K562 (cell line): ENCODE data around the gene ERMP1. TPM values are rescaled to one million over a fixed set of nuclear protein-coding genes. Genes with fewer than 3 reads are reported as not detected.

Experiments used
- ATAC-seq: fragments of 200-7000 bp; cut with Tn5 transposase; 3 replicates; pipeline ENCODE4 v1.9.1; 2020; ENCODE audit warnings: moderate library complexity
- BruUV-seq: library from RNA; stranded (reverse); fragments of 400-500 nt; replicated peaks from 2 replicates; lab custom pipeline; 2021; lab: Mats Ljungman, UMichigan
- CTCF ChIA-PET: fragments of 300-600 bp; formaldehyde crosslinking; extraction: SDS; loops from one replicate; lab custom pipeline; 2021; ENCODE audit warnings: low intra/inter-chr PET ratio; lab: Yijun Ruan, JAX
- POLR2A ChIA-PET: fragments of 300-600, 350-650 bp; sonication (Branson Sonifier 250); formaldehyde crosslinking; extraction: SDS; loops from one replicate; lab custom pipeline; 2021; ENCODE audit warnings: antibody characterized with exemption, inconsistent platforms; lab: Yijun Ruan, JAX
- DNase-seq, 4 experiments: peaks; one replicate each; pipeline versions ENCODE4 v3.0.0 to v3.0.0-alpha.2; 2011 to 2018; ENCODE audit warnings: low spot score in 3 of 4, mixed read lengths in 3 of 4; ENCODE audit errors: extremely low read depth in 1 of 4
- FAIRE-seq: peaks from 2 replicates; lab custom pipeline; 2011; peaks lifted over from hg19 to GRCh38; lab: Jason Lieb, UNC
- H2AFZ ChIP-seq: 2 replicates; pipeline ENCODE4 v1.6.0; 2011; ENCODE audit warnings: low read depth, low read length, control low read depth, inconsistent platforms
- H3K27ac ChIP-seq: fragments of 200-600 bp; 3 replicates; pipeline ENCODE4 v1.8.0; 2011; ENCODE audit warnings: low read depth, mild to moderate bottlenecking, control low read depth, inconsistent platforms, low read length, moderate library complexity, mixed read lengths; ENCODE audit errors: extremely low read depth
- H3K27me3 ChIP-seq, 2 experiments: fragments of 300-600 bp in 1 of 2; 2 replicates in 1 of 2; 3 replicates in 1 of 2; pipeline versions ENCODE4 v1.6.0 to v1.8.0; 2011; ENCODE audit warnings: inconsistent platforms in 2 of 2, low read length in 2 of 2, mild to moderate bottlenecking in 1 of 2, mixed read lengths in 1 of 2, moderate library complexity in 1 of 2; ENCODE audit not compliant: control insufficient read depth in 2 of 2, insufficient read depth in 2 of 2
- H3K36me3 ChIP-seq: fragments of 300-600 bp; 3 replicates; pipeline ENCODE4 v1.8.0; 2011; ENCODE audit warnings: mild to moderate bottlenecking, low read length, inconsistent platforms; ENCODE audit not compliant: control insufficient read depth, insufficient read depth
- H3K4me1 ChIP-seq, 2 experiments: fragments of 200-600 bp in 1 of 2; replicated peaks in 1 of 2; 2 replicates in 1 of 2; 3 replicates in 1 of 2; pipeline versions ENCODE4 v1.5.1 to v1.8.0; 2011; ENCODE audit warnings: inconsistent platforms in 2 of 2, low read length in 2 of 2, mild to moderate bottlenecking in 1 of 2, mixed read lengths in 1 of 2, moderate library complexity in 1 of 2; ENCODE audit not compliant: control insufficient read depth in 2 of 2, insufficient read depth in 2 of 2
- H3K4me2 ChIP-seq: 2 replicates; pipeline ENCODE4 v1.6.1; 2011; ENCODE audit warnings: low read length, control low read depth, inconsistent platforms, mixed read lengths; ENCODE audit not compliant: insufficient read depth
- H3K4me3 ChIP-seq: fragments of 200-600 bp; sonication (generic), shearing (Covaris generic); 2 replicates; pipeline ENCODE4 v1.5.1; 2016; ENCODE audit warnings: control low read depth, inconsistent platforms
- H3K79me2 ChIP-seq: fragments of 200-600 bp; 3 replicates; pipeline ENCODE4 v1.8.0; 2011; ENCODE audit warnings: low read length, inconsistent platforms; ENCODE audit not compliant: control insufficient read depth, insufficient read depth
- H3K9ac ChIP-seq, 2 experiments: 2 replicates each; pipeline versions ENCODE4 v1.6.0 to v1.6.1; 2011; ENCODE audit warnings: low read depth in 2 of 2, low read length in 2 of 2, control low read depth in 1 of 2, inconsistent platforms in 1 of 2, mild to moderate bottlenecking in 1 of 2, mixed read lengths in 1 of 2; ENCODE audit not compliant: insufficient read depth in 1 of 2
- H3K9me1 ChIP-seq: one replicate; pipeline ENCODE4 v1.6.0; 2011; ENCODE audit warnings: inconsistent platforms, mild to moderate bottlenecking, low read length, moderate library complexity; ENCODE audit not compliant: control insufficient read depth, insufficient read depth
- H3K9me3 ChIP-seq: replicated peaks from 2 replicates; pipeline ENCODE4 v1.5.1; 2011; ENCODE audit warnings: low read depth, low read length, inconsistent platforms; ENCODE audit not compliant: control insufficient read depth, insufficient read depth
- H4K20me1 ChIP-seq: replicated peaks from 2 replicates; pipeline ENCODE4 v1.6.1; 2011; ENCODE audit warnings: low read length, inconsistent platforms, mixed read lengths; ENCODE audit not compliant: control insufficient read depth, insufficient read depth
- ARID1B ChIP-seq: fragments of 450-650 bp; IDR thresholded peaks from 2 replicates; pipeline ENCODE4 v1.6.1; 2016; ENCODE audit warnings: antibody characterized with exemption, mild to moderate bottlenecking, inconsistent platforms
- CAMTA2 ChIP-seq: fragments of 250-450 bp; sonication (Bioruptor Pico); conservative IDR thresholded peaks from 2 replicates; pipeline ENCODE4 v1.5.1; 2022
- ELF4 ChIP-seq: fragments of 450-650 bp; formaldehyde crosslinking; IDR thresholded peaks from 2 replicates; pipeline ENCODE4 v1.4.0; 2022; ENCODE audit warnings: missing genetic modification characterization
- GATAD2B ChIP-seq: fragments of 450-650 bp; IDR thresholded peaks from 2 replicates; pipeline ENCODE4 v1.6.1; 2017; ENCODE audit warnings: mild to moderate bottlenecking, borderline replicate concordance
- HIVEP1 ChIP-seq: fragments of 250-450 bp; sonication (Bioruptor Pico); IDR thresholded peaks from 2 replicates; pipeline ENCODE4 v1.4.0; 2020; ENCODE audit warnings: mild to moderate bottlenecking
- MED1 ChIP-seq: sonication (generic); formaldehyde crosslinking; IDR thresholded peaks from 2 replicates; pipeline ENCODE4 v1.8.1; 2023; ENCODE audit warnings: missing genetic modification reagents, borderline replicate concordance
- MYC ChIP-seq, 2 experiments: fragments of 250-450 bp in 1 of 2; sonication (Bioruptor Pico) in 1 of 2; IDR thresholded peaks; 2 replicates each; pipeline versions ENCODE4 v1.5.1 to v1.6.1; 2012 to 2021; ENCODE audit warnings: low read depth in 2 of 2, borderline replicate concordance in 1 of 2, improper control_type of control experiment in 1 of 2, low read length in 1 of 2, mild to moderate bottlenecking in 1 of 2, moderate library complexity in 1 of 2
- NCOR1 ChIP-seq: fragments of 450-650 bp; IDR thresholded peaks from 2 replicates; pipeline ENCODE4 v1.6.1; 2016; ENCODE audit warnings: mild to moderate bottlenecking, moderate library complexity
- PTTG1 ChIP-seq: fragments of 450-650 bp; IDR thresholded peaks from 2 replicates; pipeline ENCODE4 v1.6.1; 2016; ENCODE audit warnings: low read depth, mild to moderate bottlenecking, missing genetic modification characterization, missing compliant biosample characterization
- RBBP5 ChIP-seq: fragments of 200-600 bp; sonication (generic); IDR thresholded peaks from 2 replicates; pipeline ENCODE4 v1.6.1; 2012; ENCODE audit warnings: borderline replicate concordance, mild to moderate bottlenecking, low read length, control low read depth, inconsistent platforms; ENCODE audit not compliant: insufficient read depth, poor library complexity, severe bottlenecking
- SMARCA4 ChIP-seq: fragments of 450-650 bp; IDR thresholded peaks from 2 replicates; pipeline ENCODE4 v1.6.1; 2016
- TAL1 ChIP-seq: fragments of 450-650 bp; IDR thresholded peaks from 2 replicates; pipeline ENCODE4 v1.6.1; 2016; ENCODE audit warnings: mild to moderate bottlenecking
- ZBTB7A ChIP-seq: IDR thresholded peaks from 2 replicates; pipeline ENCODE4 v1.6.1; 2011; ENCODE audit warnings: low read depth, mild to moderate bottlenecking, low read length, moderate library complexity, borderline replicate concordance; ENCODE audit not compliant: control insufficient read depth
- ZNF23 ChIP-seq: fragments of 250-450 bp; sonication (Bioruptor Pico); IDR thresholded peaks from 2 replicates; pipeline ENCODE4 v1.4.0; 2020; ENCODE audit warnings: mild to moderate bottlenecking
- ZNF644 ChIP-seq: fragments of 200-800 bp; sonication (Bioruptor generic); IDR thresholded peaks from 2 replicates; pipeline ENCODE4 v1.6.1; 2016; ENCODE audit warnings: low read depth, missing genetic modification characterization, missing compliant biosample characterization
- WGBS: fragments of 100-300 bp; shearing (Covaris generic); methylation state at CpG from one replicate; pipeline ENCODE4 v1.1.6; 2016; ENCODE audit warnings: low coverage, mixed read lengths; ENCODE audit not compliant: insufficient coverage; ENCODE audit errors: missing lambda C conversion rate; 5-methylcytosine and 5-hydroxymethylcytosine counted together
- in situ Hi-C: fragments of 300-500 bp; cut with MboI; formaldehyde crosslinking; loops from 4 replicates; pipeline ENCODE4 v1.15.0; 2018; ENCODE audit warnings: inconsistent platforms, mixed read lengths
- intact Hi-C: fragments of 100-400 bp; cut with micrococcal nuclease; formaldehyde crosslinking; loops from 2 replicates; pipeline ENCODE4 v1.14.2; 2022
- polyA plus RNA-seq, 8 experiments: library from polyadenylated mRNA; depleted of rRNA in 4 of 8; stranded (reverse) in 5 of 8; unstranded in 3 of 8; fragments of >200 nt; fragmentation: Nextera tagmentation in 2 of 8; fragmentation: Illumina TruSeq in 1 of 8; extraction: Ambion mirVana in 2 of 8; extraction: Trizol in 1 of 8; gene quantifications; 2 replicates each; pipeline versions ENCODE4 v1.2.1 to v1.2.3, GENCODE V29; 2011 to 2014; ENCODE audit warnings: inconsistent platforms in 1 of 8, missing spikeins in 1 of 8
- total RNA-seq, 7 experiments: library from RNA; depleted of rRNA in 6 of 7; stranded (reverse); fragments of >200 nt in 6 of 7; fragmentation: Illumina TruSeq in 2 of 7; extraction: Trizol in 2 of 7; gene quantifications; 2 replicates each; pipeline versions ENCODE4 v1.2.1 to v1.2.3, GENCODE V29; 2011 to 2021; ENCODE audit warnings: low replicate concordance in 1 of 7
- TF ChIP-seq, protein P1 (sequence below): fragments of 450-650 bp; IDR thresholded peaks from 2 replicates; pipeline ENCODE4 v1.6.1; 2016; ENCODE audit warnings: mild to moderate bottlenecking
- TF ChIP-seq, protein P2 (sequence below): IDR thresholded peaks from 3 replicates; pipeline ENCODE4 v1.6.1; 2011; ENCODE audit warnings: borderline replicate concordance, mild to moderate bottlenecking; ENCODE audit not compliant: insufficient read length, insufficient read depth

The ERMP1 gene
- total and polyA plus RNA-seq, 9 of the 15 experiments (the other 6 are each of a cell fraction or from before 2014, with no cell fraction given) = 2.5 to 26.3 (median 12.6) TPM

DNA sequence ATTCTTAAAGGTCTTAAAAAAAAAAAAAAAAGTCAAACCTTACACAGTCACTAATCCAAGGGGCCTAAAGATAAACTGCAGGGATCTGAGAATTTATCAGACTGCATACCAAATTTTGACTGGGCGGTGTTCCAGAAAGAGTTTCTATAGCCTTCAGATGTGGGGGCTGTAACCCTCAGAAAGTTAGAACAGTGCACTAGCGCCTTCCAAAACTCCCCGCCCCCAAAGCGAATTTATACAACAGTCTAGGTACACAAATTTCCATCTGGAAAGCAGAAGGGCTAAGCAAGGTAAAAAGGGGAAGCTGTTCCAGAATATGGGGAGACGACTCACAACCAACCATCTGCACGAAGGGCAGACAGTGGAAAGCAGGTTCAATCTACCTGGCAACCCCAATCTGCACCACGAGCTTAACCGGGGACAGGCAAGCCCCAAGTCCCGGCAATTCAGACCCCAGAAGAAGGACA lies 813 bp downstream of the ERMP1 start (continued):
- TF ChIP-seq, protein P1, sequence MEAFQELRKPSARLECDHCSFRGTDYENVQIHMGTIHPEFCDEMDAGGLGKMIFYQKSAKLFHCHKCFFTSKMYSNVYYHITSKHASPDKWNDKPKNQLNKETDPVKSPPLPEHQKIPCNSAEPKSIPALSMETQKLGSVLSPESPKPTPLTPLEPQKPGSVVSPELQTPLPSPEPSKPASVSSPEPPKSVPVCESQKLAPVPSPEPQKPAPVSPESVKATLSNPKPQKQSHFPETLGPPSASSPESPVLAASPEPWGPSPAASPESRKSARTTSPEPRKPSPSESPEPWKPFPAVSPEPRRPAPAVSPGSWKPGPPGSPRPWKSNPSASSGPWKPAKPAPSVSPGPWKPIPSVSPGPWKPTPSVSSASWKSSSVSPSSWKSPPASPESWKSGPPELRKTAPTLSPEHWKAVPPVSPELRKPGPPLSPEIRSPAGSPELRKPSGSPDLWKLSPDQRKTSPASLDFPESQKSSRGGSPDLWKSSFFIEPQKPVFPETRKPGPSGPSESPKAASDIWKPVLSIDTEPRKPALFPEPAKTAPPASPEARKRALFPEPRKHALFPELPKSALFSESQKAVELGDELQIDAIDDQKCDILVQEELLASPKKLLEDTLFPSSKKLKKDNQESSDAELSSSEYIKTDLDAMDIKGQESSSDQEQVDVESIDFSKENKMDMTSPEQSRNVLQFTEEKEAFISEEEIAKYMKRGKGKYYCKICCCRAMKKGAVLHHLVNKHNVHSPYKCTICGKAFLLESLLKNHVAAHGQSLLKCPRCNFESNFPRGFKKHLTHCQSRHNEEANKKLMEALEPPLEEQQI = no peak
- peak; percentile 12; the same call in 1 of the 2 replicates for TF ChIP-seq MYC (IDR thresholded peaks at IDR 0.05; ENCODE audit: low read depth, low read length)
- TF ChIP-seq MYC (CRISPR knock-in tag; IDR thresholded peaks at IDR 0.05; ENCODE audit: borderline replicate concordance, low read depth) = no peak

DNA sequence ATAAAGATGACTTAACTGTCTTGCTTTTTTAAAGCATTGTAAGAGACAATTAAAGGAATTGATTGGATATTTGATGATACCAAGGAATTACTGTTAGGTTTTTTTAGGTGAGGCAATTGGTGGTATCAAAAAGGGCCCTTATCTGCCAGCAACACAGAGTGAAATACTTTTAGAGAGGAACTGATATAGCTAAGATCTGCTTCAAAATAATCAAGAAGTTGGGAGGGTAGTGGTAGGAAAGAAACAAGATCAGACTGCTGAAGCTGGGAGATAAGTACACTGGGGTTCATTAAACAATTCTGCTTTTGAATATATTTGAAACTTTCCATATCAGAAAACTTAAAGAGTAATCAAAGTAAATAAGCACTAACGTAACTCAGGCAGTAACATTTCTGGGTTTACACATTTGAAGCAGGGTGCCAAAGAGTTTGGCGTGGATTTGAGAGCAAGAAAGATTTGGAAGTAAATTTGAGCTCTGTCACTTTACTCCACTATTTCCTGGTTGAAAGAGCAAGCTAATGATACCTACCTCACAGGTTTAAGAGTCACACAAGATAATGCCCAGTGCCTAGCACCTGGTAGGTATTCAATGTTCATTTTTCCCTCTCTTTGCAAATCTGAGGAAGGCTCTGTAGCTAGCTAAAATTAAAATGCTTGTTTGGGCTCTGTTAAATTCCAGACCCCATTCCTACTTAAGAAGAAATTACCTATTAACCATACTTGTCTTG lies 6.9 kb downstream of the ERMP1 start:
- in situ Hi-C loops = no loop called here
- Histone ChIP-seq H3K36me3 (peaks cover 75% of the 10 kb centered on the region; the same call in 2 of the 3 replicates), H3K4me3 (no peak overlapping the region), H3K27me3 (no peaks in the 10 kb centered on the region), H3K9me3 (no peaks in the 10 kb centered on the region), H3K9ac (no peak overlapping the region; a peak in 1 of 4 replicates), H3K79me2 (peaks cover 9% of the 10 kb centered on the region), H3K9me1 (no peaks in the 10 kb centered on the region), H4K20me1 (0 out of 2 replicates have a peak, but pooled peaks cover 3% of the 10 kb centered on the region), H3K27ac (no peak overlapping the region), H2AFZ (no peak overlapping the region), H3K4me1 (peaks cover 2 to 11% of the 10 kb centered on the region in 2 experiments; a peak in 2 of 5 replicates), H3K4me2 (no peak overlapping the region)
- no TSS peak for BruUV-seq
- intact Hi-C loops = no loop called here
- ChIA-PET CTCF (no interaction called here), POLR2A (interaction anchor here (0.6 to 1.7 kb wide), 4 partner anchors 8 to 38 kb away, joined by 3 to 6 read pairs (median 4); no protein-coding TSS in a partner anchor)
- WGBS = 19% methylated on average over 2 of the region's 2 CpGs
- DNase-seq (no peak), FAIRE-seq (no peak), ATAC-seq (no peak)
- TF ChIP-seq ZNF23 = no peak
- TF ChIP-seq NCOR1 = peak; percentile 25; the same call in 1 of the 2 replicates
- TF ChIP-seq GATAD2B = no peak
- no peak for TF ChIP-seq MED1 (CRISPR knock-in tag)
- TF ChIP-seq PTTG1 = no peak
- 0 out of 2 replicates have a peak, but pooled peaks have one; percentile 26 for TF ChIP-seq SMARCA4
- TF ChIP-seq ELF4 (CRISPR knock-in tag) = no peak
- TF ChIP-seq ARID1B = peak; percentile 81
- peak; percentile 58 for TF ChIP-seq TAL1
- TF ChIP-seq, protein P2, sequence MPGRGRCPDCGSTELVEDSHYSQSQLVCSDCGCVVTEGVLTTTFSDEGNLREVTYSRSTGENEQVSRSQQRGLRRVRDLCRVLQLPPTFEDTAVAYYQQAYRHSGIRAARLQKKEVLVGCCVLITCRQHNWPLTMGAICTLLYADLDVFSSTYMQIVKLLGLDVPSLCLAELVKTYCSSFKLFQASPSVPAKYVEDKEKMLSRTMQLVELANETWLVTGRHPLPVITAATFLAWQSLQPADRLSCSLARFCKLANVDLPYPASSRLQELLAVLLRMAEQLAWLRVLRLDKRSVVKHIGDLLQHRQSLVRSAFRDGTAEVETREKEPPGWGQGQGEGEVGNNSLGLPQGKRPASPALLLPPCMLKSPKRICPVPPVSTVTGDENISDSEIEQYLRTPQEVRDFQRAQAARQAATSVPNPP = no peak
- no peak for TF ChIP-seq CAMTA2 (CRISPR knock-in tag)
- no peak for TF ChIP-seq RBBP5
- no peak for TF ChIP-seq ZNF644 (tag)
- no peak for TF ChIP-seq HIVEP1 (CRISPR knock-in tag)
- TF ChIP-seq ZBTB7A = no peak
